AG08396 (cell line): ENCODE data around the gene SIAH3.

Experiments used
- DNase-seq: peaks from one replicate; pipeline ENCODE4 v3.0.0; 2012; ENCODE audit warnings: low spot score, mixed read lengths

SIAH3 gene

DNA sequence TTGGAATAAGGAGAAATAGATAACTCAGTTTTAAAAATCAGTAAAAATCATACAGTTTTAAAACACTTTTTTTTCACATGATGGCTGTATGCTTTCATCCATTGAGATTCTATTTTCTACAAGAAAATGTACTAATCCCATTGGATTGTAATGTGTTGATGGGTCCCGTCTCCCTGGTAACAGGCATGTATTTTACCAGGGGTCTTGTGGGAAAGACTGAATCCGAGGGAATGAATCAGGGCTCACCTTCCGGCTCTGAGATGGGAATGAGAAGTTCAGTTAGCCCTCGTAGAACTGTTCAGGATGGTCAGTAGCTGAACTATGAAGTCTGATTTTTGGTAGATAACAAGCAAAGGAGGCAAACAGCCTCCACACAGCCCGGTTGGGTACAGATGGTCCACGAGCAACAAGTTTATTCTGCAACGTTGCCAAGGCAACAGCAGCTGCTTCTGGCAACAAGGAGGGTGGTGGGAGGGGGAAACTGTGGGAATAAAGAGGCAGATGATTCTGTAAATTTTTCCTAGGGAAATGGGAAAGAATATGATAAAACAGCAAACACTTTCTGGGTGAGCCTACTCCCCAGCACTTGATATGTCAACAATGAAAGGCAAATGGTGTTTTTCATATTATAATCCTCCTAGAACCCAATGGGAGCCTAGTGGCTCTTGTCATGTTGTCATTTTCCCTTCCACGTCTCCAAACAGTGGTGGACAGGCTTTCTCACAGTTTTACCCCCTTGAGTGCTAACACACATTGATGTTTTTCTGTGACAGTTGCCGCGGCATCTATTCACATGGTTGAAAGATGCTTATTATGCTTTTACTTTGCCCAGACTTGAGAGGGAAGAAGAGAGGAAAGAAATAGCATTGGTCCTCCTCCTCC is 12.4 kb upstream of the SIAH3 start:
- no peak for DNase-seq

DNA sequence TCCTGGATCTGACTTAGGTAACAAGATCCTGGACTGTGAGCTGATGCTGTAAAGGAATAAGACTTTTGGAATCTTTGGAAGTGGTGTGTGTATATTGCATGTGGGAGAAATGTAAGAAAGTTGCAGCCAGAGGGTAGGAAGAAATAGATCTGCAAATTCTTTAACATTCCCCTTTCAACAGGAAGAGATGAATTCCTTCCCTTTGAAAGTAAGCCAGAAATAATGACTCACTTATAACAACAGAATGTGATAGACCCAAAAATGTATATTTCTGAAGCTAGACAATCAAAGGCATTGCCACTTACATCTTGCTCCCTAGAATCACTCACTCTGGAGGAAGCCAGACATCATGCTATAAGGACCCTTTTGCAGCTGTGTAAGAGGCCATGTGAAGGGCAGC is 9.8 kb upstream of the SIAH3 start:
- DNase-seq, result no peak

DNA sequence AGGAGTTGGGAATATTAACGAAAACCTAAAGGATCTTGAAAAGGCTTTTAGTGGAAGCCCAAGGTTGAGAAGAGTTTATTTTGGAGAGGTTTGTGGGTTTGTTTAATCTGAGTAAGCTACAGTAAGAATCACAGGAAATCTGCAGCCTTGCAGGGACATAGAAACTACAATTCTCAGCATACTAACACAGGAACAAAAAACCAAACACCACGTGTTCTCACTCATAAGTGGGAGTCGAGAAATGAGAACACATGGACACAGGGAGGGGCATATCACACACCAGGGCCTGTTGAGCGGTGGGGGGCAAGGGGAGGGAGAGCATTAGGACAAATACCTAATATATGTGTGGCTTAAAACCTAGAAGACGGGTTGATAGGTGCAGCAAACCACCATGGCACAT is 8.7 kb upstream of the SIAH3 start:
- DNase-seq, result no peak

DNA sequence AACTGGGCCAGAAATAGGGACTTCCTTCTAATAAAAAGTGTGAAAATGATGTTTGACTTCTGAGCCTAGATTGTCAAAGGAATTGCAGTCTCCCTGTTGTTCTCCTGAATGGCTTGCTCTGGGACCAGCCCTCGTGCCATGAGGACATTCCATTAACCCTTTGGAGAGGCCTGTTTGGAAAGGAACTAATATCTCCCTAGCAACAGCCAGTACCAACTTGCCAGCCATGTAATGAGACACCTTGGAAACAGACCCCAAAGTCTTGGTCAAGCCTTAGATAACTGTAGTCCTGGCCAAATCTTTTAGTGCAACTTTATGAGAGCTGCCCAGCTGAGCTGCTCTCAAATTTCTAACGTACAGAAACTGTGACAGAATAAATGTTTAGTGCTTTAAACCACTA is 8.2 kb upstream of the SIAH3 start:
- no peak for DNase-seq

DNA sequence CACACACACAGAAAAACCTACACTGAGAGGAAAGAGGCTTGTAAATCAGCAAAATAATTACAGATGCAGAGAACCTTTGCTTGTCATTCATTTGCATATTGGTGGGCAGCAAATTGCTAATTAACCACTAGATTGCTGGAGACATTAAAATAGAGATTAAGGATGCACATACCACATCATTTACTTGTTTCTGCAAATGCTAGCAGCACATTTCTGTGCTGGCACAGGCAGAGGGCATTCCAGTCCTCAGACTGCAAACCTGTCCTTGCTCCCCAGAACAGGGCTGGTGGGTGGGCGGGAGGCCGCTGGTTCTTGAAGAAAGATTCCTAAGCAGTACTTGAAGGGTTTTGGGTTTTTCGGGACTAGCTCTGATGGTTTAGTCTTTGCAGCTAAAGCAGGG is 941 bp upstream of the SIAH3 start:
- no peak for DNase-seq

DNA sequence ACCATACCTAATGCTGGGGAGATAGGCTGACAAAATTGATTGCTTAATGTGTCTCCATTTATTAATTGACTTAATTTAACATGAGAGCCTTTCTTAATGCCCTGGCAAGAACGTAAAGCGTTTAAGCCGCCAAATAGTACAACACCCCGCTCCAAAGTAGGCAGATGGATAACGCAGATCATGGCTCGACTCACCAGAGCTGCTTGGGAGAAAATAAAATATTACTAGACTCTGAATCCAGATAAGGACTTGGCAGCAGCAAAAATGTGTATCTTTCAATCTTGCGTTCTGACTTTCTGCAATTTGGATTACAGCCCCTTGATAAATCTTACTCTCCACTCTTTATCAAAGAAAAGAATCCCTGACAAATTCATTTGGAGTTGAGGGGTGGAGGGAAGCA is 403 bp upstream of the SIAH3 start:
- no peak for DNase-seq

DNA sequence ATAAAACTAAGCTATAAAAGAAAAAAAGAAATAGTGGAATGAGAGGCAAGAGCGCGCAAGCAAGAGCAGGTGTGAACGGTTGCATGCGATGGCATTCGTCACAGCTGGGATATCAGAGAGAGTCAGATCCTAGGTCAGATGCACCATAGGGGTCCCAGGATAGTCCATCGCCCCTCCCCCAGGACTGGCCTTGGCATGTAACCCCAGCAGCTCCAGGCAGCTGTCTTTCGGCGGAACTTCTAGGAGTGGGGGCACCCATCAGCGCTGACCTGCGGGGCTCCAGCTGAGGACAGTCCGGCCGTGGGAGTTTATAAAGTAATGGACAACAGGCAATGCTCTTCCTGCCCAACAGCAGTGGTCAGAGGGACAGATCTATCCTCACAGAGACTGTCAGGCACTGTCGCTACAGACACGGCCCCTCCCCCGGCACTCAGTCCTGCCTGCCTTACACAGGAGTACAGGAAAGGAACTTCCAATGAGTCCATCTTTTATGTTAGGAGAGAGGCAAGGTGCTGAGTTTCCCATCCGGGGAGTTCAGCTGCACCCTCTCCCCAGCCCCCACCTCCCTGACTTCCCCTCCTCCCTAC is 1.4 kb downstream of the SIAH3 start:
- no peak for DNase-seq

DNA sequence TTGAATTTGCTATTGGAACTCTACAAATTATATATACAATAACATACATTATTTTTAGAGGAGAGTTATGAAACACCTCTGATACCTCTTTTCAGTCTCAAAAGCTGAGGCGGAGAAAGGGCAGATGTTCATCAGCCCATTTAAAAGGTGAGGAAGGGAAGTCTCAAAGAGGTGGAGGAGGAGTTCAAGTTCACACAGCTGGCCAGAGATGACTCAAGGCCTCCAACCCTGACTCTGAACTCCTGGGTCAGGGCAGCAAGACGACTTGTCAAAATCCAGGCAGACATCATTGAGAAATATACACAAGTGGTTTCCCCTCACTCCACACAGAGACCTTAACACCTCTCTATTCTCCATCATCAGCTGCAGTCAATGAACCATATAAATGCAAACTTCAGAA is 2.1 kb downstream of the SIAH3 start:
- DNase-seq, result no peak

DNA sequence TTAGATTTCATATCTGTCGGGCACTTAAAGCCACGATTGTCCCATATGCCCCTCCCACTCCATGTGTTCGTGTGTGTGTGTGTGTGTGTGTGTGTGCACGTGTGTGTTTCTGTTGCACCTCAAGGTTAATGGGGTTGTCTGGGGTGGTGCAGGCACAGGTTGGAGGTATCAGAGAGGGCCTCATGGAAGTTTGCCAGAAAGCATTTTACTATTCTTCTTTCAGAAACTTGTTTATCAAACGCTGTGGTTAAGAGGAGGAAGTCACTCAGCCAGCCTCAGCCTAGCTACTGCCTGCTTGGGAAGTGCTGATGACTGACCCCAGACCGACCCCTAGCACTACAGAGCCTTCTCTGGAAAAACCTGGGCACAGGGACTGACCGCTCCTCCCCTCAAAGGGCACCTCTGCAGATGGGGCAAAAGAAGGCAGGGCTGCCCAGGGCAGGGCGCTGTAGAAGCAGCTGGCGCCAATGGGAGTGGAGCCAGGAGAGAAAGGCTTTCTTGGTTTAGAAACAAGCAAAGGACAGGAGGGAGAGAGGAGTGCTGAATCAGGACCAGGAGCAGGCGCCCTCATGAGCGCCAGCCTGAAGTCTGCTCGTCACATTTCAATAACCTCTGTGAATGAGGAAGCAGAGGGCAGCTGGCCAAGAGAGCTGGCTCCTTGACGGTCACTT is 3.9 kb downstream of the SIAH3 start:
- no peak for DNase-seq

DNA sequence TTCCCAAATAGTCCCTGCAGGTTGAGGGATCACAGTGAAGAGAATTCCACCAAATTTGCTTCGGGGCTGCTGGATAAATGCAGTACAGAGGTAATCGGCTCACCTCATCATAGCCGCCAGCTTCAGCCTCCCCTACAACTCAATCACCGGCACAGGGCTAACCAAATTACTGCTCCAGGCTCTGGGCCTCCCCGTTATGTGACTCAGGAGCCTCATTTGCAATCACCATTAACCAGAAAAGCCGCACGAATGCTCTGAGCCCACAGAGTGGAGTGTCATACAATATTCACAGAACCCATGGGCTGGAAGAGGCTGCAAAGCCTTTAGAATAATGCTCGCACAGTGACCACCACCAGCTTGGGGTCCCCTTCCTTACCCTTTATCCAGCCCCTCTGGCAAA is 4.9 kb downstream of the SIAH3 start:
- DNase-seq, result no peak

DNA sequence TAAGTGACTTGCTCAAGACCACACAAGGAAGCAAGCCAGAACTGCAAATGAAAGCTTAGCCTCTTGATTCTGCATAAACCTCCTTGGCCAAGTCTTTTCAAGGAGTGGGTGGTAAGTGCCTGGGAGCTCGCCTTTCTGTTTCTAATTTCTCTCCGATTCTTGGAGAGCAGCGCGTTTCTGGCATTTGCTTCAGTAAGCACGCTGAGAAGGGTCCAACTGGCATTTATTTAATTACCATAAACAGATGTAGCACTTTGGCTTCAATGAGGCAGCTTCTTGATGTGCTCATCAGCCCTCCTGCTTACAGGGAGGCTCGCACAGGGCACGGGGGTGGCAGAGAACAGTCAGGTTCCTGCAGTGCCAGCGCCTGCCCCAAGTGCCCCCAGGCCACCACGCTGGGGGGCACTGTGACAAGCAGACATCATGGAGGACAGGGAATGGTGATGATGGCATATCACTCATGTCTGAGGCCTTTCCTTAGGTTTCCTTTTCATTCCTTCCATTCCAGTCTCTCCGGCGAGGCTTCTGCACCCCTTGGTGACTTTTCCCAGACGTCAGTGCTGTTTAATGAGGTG is 13.3 kb downstream of the SIAH3 start:
- DNase-seq, result no peak

DNA sequence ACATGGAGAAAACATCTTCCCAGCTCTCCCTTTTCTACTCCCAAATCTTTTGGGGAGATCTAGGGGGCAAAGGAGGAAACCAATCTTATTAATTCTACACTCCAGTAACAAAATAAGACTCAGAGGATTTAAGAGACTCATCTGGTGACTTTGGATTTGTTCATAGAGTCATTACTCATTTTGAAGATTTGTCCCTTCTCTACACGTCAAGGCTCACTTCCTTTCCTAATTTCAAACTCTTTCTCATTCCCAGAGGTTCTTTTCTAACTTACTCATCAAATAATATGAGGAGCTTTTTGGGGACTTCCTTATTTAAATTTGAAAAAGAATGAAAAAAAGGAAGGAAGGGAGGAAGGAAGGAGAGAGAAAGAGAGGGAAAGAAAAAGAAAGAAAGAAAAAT is 14.4 kb downstream of the SIAH3 start:
- no peak for DNase-seq

DNA sequence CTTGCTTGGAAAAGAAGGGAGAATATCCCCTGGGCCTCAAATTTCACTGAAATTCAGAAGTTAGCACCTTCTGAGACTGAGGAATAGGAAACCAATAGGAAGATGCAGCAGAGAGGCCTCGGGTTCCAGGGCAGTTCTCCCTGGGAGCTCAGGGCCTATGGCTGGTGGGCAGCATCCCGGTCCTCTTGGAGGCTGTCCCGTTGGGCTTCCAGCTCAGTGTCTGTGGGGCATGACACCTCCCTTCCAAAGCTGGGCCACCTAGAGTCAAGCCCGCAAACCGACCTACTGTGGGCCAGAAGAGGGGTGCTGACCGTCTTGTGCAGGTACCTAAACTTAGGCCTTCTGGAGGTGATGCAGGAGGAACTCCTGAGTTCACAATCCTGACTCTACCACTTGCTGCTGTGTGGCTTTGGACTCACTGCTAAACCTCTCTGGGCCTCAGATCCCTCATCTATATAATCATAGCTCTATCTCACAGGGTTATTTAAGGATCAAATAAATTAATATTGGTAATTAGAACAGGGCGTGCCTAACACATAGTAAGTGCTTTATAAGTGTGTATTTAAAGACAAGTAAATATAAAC is 17.1 kb downstream of the SIAH3 start:
- DNase-seq, result no peak

DNA sequence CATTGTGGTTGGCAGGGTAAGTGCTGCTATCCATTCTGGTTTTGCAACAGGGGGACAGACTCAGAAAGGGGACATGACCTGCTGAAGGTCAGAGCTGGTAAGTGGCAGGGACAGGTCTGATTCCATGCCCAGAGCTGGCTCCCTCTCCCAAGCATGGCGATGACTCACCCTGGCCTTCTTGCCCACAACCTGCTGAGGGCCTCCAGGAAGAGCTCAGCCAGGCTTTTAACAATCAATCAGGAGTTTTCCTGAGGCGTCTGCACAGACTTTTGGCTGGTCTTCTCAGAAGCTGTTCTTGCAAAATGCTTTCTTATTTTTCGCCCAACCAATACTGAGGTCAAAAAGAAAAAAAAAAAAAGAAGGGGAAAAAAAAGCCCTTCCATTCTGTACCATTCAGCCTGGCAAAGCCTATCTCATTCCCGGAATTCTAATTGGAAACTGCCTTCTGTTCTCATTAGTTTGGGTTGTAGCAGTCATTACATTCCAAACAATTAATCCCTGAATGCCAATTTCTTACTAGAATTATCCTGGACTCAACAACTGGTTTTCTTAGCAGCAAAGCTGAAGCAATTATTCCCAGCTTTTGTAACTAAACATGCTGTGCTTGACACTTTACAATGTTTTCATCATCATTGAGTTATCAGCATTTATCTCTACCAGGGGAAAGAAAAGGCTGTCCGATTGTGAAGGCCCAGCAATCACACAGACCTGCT is 17.7 kb downstream of the SIAH3 start:
- peak; percentile 22 for DNase-seq

DNA sequence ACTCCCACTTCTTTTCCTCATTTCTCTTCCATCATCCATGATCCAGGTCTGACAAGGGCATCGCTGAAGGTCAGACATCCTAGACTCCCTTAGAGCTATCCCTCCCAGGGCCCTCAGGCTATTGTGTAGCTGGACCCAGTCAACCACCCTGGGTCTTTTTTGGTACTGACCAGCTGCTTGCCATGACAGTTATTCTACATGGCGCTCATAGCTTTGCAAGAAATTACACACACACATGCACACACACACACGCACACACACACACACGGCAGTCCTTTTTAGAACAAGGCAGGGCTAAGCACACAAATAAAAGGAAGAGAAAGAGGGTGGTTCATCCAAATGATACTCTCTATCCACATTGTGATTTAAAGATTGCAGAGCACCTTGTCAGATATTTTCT is 18.3 kb downstream of the SIAH3 start:
- DNase-seq, result no peak

DNA sequence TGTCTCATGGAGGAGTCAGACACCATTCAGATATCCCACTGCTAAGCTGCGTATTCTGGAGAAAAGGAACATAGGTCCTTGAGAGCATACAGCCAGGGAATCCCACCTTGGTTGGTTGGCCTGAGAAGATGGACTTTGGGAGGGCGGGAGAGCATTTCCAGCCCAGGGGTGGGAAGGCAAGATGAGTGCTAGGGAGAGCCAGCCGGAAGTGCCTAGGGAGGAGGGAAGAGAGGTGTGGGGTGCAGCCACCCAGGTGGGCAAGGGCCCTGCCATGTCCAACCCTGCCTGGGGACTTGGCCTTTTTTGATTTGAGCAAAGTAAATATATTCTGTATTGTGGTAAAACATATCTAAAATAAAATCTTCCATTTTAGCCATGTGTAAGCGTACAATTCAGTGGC is 19.7 kb downstream of the SIAH3 start:
- no peak for DNase-seq

DNA sequence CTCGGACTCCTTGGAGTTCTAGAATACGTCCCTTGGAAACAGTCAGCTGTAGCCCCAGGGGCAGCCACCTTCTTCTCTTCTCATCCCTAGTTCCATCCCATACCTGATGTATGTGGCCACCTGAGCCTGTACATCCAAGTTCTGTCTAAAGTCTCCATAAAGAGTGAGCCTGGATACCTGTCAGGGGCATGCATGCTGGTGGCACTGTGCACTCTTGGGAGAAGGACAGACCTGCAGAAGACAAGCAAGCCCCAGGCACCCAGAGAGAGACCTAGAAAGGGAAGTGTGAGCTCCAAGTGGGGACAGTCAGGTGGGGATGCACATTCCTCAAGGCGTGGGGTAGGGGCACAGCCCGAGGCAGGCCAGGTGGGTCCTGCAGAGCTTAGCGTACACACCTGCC is 21.4 kb downstream of the SIAH3 start:
- DNase-seq, result no peak

DNA sequence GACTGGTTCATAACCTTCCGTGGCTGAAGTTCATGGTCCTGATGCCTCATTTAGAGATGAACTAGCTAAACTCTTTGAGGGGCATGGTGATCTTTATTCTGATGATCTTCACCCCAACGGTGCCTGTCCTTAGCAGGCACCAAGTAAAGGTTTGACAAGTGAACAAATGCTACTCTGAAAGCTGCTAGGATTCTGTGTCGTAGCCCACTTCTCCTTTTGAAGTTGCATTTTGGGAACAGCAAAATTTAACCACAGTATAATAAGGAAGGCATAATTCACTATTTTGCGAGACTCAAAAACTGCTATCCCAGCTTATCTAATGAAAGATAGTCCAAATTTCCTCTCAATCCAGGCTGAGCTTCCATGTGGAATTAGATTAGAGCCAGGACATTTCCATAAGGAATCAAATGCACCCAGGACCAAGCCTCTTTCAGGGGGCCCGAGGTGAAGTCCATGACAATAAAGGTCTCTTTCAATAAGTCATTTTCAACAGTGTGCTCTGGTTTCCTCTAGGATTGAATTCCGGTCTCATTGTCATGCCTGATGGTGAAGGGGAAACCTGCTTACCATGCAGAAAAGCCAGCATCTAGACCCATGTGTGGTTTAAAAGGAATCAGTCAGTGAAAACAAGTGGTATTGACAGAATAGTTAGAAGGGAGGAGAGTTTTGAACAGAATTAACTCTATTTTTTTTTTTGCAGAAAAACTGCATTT is 23.1 kb downstream of the SIAH3 start:
- DNase-seq, result no peak

DNA sequence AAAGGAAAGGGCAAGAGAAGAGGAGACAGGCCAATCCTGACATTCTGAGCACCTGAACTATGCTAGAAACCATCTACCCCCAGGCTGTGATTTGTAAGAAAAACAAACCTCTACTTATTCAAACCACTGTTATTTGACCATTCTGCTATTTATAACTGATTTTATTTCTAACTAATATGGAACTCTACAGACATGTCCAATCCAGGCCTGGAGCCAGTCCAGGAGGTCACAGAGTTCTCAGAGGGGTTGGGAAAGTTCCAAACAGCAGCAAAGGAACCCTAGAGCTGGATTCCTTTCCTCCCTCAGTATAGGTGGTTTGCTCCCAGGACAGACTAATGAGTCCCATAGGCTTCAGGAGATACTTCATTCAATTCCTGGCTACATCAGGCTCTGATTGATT is 24.2 kb downstream of the SIAH3 start:
- no peak for DNase-seq

DNA sequence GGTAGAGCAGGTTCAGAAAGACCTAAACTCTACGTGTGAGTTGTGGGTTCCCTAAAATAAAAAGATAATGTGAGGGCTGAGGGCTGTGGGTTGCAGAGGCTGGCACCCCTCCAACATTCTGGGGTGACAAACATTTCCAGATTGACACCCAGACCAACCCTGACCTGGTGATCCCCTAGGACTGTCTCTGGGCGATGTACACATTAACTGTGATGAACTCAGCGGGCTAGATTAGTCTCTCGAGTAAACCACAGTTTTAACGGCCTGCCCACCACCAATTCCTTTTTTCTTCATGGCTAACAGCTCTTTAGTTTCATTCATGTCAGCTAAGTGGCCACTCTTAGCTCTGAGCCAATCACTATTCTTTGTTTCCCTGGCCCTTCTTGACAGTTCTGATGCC is 24.8 kb downstream of the SIAH3 start:
- DNase-seq, result no peak

DNA sequence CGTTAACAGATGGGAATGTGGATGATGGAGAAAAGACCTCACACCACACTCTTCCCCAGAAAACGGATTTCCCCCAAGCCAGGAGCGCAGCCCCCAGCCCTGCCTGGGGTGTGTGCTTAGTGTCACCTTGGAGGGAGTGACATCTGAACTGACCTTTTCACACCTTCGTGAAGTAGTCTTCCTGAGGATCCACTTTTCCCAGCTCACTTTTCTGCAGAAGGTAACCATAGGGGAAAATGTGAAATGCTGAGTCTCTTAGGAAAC is 26.2 kb downstream of the SIAH3 start:
- DNase-seq, result no peak

DNA sequence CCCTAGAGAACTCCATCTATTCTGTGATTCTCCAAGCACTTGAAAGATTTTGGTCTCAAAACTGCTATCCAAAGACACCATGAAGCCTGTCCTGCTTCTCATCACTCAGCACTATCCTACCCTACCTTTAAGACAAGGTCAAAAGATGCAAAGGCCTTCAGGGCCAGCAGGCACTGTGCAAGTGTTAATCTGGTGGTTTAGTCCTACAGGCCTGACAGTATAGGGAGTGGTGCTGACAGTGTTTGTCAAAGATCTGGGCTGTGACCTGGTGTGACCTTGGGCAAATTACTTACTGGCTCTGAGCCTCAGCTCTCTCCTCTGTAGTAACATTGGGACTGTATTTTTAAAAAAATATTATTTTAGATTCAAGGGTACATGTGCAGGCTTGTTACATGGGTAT is 28.0 kb downstream of the SIAH3 start:
- no peak for DNase-seq
